MM.1S (cell line): Measurements from ENCODE around the gene GARIN5A.
"Not testable (repeated sequence)": the region's sequence is repeated elsewhere in the genome, so short reads cannot be mapped to it uniquely, and the experiment has no call there.

Experiments
- DNase-seq: peaks from one replicate; pipeline ENCODE4 v3.0.0-alpha.2; 2015
- H2AFZ ChIP-seq: fragments of 300-600 bp; sonication (generic); 2 replicates; pipeline ENCODE4 v1.6.0; 2016; ENCODE audit warnings: antibody characterized with exemption, low read length
- H3F3A ChIP-seq: fragments of 300-600 bp; sonication (generic); 2 replicates; pipeline ENCODE4 v1.6.1; 2016; ENCODE audit warnings: mild to moderate bottlenecking, antibody characterized with exemption, low read length, moderate library complexity, mixed read lengths; ENCODE audit not compliant: insufficient read depth
- H3K27ac ChIP-seq: fragments of 300-600 bp; sonication (generic); 2 replicates; pipeline ENCODE4 v1.5.1; 2016; ENCODE audit warnings: mild to moderate bottlenecking, low read length
- H3K27me3 ChIP-seq: fragments of 300-600 bp; sonication (generic); replicated peaks from 2 replicates; pipeline ENCODE4 v1.6.0; 2016; ENCODE audit warnings: low read length; ENCODE audit not compliant: insufficient read depth
- H3K36me3 ChIP-seq: fragments of 300-600 bp; sonication (generic); replicated peaks from 2 replicates; pipeline ENCODE4 v1.6.1; 2016; ENCODE audit warnings: mild to moderate bottlenecking, low read length, mixed read lengths; ENCODE audit not compliant: insufficient read depth
- H3K4me1 ChIP-seq: fragments of 300-600 bp; sonication (generic); 2 replicates; pipeline ENCODE4 v1.6.1; 2016; ENCODE audit warnings: low read length, mixed read lengths
- H3K4me2 ChIP-seq: fragments of 300-600 bp; sonication (generic); 2 replicates; pipeline ENCODE4 v1.6.0; 2016; ENCODE audit warnings: low read depth, low read length
- H3K4me3 ChIP-seq: fragments of 300-600 bp; sonication (generic); 2 replicates; pipeline ENCODE4 v1.5.1; 2016; ENCODE audit warnings: low read length, mixed read lengths
- H3K79me2 ChIP-seq: fragments of 300-600 bp; sonication (generic); 2 replicates; pipeline ENCODE4 v1.6.1; 2016; ENCODE audit warnings: mixed run types, low read length, mixed read lengths
- H3K9ac ChIP-seq: fragments of 300-600 bp; sonication (generic); 2 replicates; pipeline ENCODE4 v1.6.1; 2016; ENCODE audit warnings: low read length, mixed read lengths
- H3K9me2 ChIP-seq: fragments of 300-600 bp; sonication (generic); replicated peaks from 2 replicates; pipeline ENCODE4 v1.6.1; 2016; ENCODE audit warnings: mild to moderate bottlenecking, low read length, mixed read lengths; ENCODE audit not compliant: insufficient read depth
- H3K9me3 ChIP-seq: fragments of 300-600 bp; sonication (generic); replicated peaks from 2 replicates; pipeline ENCODE4 v1.6.1; 2016; ENCODE audit warnings: mild to moderate bottlenecking, low read length, mixed read lengths; ENCODE audit not compliant: insufficient read depth
- H4K20me1 ChIP-seq: fragments of 300-600 bp; sonication (generic); 2 replicates; pipeline ENCODE4 v1.6.1; 2016; ENCODE audit warnings: mild to moderate bottlenecking, low read length, moderate library complexity, mixed read lengths; ENCODE audit not compliant: insufficient read depth
- CTCF ChIP-seq: fragments of 300-600 bp; sonication (generic); IDR thresholded peaks from 2 replicates; pipeline ENCODE4 v1.5.1; 2016; ENCODE audit warnings: antibody characterized with exemption, low read length, mixed read lengths
- EZH2 ChIP-seq: fragments of 300-600 bp; sonication (generic); optimal IDR thresholded peaks from 2 replicates; pipeline ENCODE3; 2017; ENCODE audit warnings: low read depth, mild to moderate bottlenecking, antibody characterized with exemption, low read length, mixed read lengths
- EZH2phosphoT487 ChIP-seq: fragments of 300-600 bp; sonication (generic); IDR thresholded peaks from 2 replicates; pipeline ENCODE4 v1.6.1; 2018; ENCODE audit warnings: antibody characterized with exemption, low read length

GARIN5A gene

GRCh38 chr19:50444059-50444458 lies 32.6 kb downstream of the GARIN5A start:
- Histone ChIP-seq H3K27me3 (peaks cover 79% of the 10 kb centered on the region), H3K4me1 (no peaks in the 10 kb centered on the region)

GRCh38 chr19:50439130-50439529 lies 37.5 kb downstream of the GARIN5A start:
- H3K27ac ChIP-seq, H3K4me2 ChIP-seq, H3K9me3 ChIP-seq, H3K79me2 ChIP-seq, H3K9ac ChIP-seq, H3K9me2 ChIP-seq, DNase-seq, H4K20me1 ChIP-seq, H3F3A ChIP-seq, H3K4me3 ChIP-seq, H2AFZ ChIP-seq, H3K36me3 ChIP-seq: not testable (repeated sequence)
- H3K27me3 ChIP-seq, result peaks cover 76% of the 10 kb centered on the region
- peaks cover 10% of the 10 kb centered on the region for H3K4me1 ChIP-seq

More at GRCh38 chr19:50444059-50444458, 32.6 kb downstream of the GARIN5A start:
- Histone ChIP-seq H3K4me3 (no peak overlapping the region), H3K9me3 (no peaks in the 10 kb centered on the region), H2AFZ (no peak overlapping the region), H3K79me2 (no peaks in the 10 kb centered on the region), H3K4me2 (no peak overlapping the region), H3K27ac (no peak overlapping the region), H3K36me3 (no peaks in the 10 kb centered on the region), H3K9me2 (no peaks in the 10 kb centered on the region), H4K20me1 (no peaks in the 10 kb centered on the region), H3K9ac (no peak overlapping the region), H3F3A (no peaks in the 10 kb centered on the region)
- DNase-seq, result no peak
- TF ChIP-seq EZH2 (no peak), CTCF (no peak), EZH2phosphoT487 (no peak)

- Histone ChIP-seq H3K27ac (no peak overlapping the region), H3K4me1 (peaks cover 12% of the 10 kb centered on the region), H3K36me3 (no peaks in the 10 kb centered on the region), H4K20me1 (no peaks in the 10 kb centered on the region), H3K4me3 (no peak overlapping the region), H3K9me3 (no peaks in the 10 kb centered on the region), H2AFZ (no peak overlapping the region), H3K9ac (no peak overlapping the region), H3K79me2 (no peaks in the 10 kb centered on the region), H3K4me2 (no peak overlapping the region), H3K9me2 (no peaks in the 10 kb centered on the region), H3F3A (no peaks in the 10 kb centered on the region), H3K27me3 (peaks cover 65% of the 10 kb centered on the region)
- TF ChIP-seq EZH2phosphoT487, result no peak
- no peak for TF ChIP-seq CTCF
- TF ChIP-seq EZH2, result no peak
- DNase-seq, result no peak
These were observed 38.7 kb downstream of the GARIN5A start for GRCh38 chr19:50437862-50438449.

GRCh38 chr19:50435627-50436026 lies 41.0 kb downstream of the GARIN5A start:
- Histone ChIP-seq H3K4me2 (no peak overlapping the region), H4K20me1 (no peaks in the 10 kb centered on the region), H3K36me3 (no peaks in the 10 kb centered on the region), H3F3A (no peaks in the 10 kb centered on the region), H3K9me3 (no peaks in the 10 kb centered on the region), H3K4me3 (no peak overlapping the region), H3K4me1 (peaks cover 16% of the 10 kb centered on the region), H3K9me2 (no peaks in the 10 kb centered on the region), H3K79me2 (no peaks in the 10 kb centered on the region), H2AFZ (no peak overlapping the region), H3K9ac (no peak overlapping the region), H3K27me3 (peaks cover 62% of the 10 kb centered on the region), H3K27ac (no peak overlapping the region)
- TF ChIP-seq EZH2 (no peak), CTCF (no peak), EZH2phosphoT487 (no peak)
- no peak for DNase-seq
